Psoas muscle (tissue), 8 donors: ENCODE results near the gene LMAN1L. TPM values are rescaled to one million over a fixed set of nuclear protein-coding genes. Genes with fewer than 3 reads are reported as not detected.

Experiments used
- ATAC-seq, 4 donors: fragments of 200-7000 bp; cut with Tn5 transposase; one replicate each; pipeline ENCODE4 v1.9.1; 2020; ENCODE audit warnings: moderate library complexity in 3 of 4, mild to moderate bottlenecking in 2 of 4
- DNase-seq, 2 donors: peaks; one replicate each; pipeline ENCODE4 v3.0.0-alpha.2; 2020
- H3K27ac ChIP-seq: fragments of 200-600 bp; one replicate; pipeline ENCODE4 v1.8.0; 2022
- H3K27me3 ChIP-seq, 3 donors: fragments of 200-600 bp in 1 of 3; one replicate each; pipeline versions ENCODE4 v1.6.1 to v1.8.0; 2013 to 2022; ENCODE audit warnings: low read length in 2 of 3, mild to moderate bottlenecking in 2 of 3, moderate library complexity in 1 of 3; ENCODE audit not compliant: insufficient read depth in 3 of 3
- H3K36me3 ChIP-seq, 2 donors: fragments of 200-600 bp in 1 of 2; one replicate each; pipeline versions ENCODE4 v1.6.1 to v1.8.0; 2013 to 2022; ENCODE audit warnings: low read depth in 1 of 2, mild to moderate bottlenecking in 1 of 2, moderate library complexity in 1 of 2; ENCODE audit not compliant: insufficient read depth in 1 of 2
- H3K4me1 ChIP-seq: fragments of 200-600 bp; one replicate; pipeline ENCODE4 v1.8.0; 2022
- H3K4me3 ChIP-seq: fragments of 200-600 bp; one replicate; pipeline ENCODE4 v1.8.0; 2022; ENCODE audit warnings: mild to moderate bottlenecking
- H3K9me3 ChIP-seq: fragments of 200-600 bp; one replicate; pipeline ENCODE4 v1.8.0; 2022
- CTCF ChIP-seq: fragments of 200-600 bp; IDR thresholded peaks from one replicate; pipeline ENCODE4 v1.8.0; 2022; ENCODE audit warnings: antibody characterized with exemption
- WGBS, 3 donors: extraction: QIAGEN DNeasy Blood & Tissue Kit; methylation state at CpG; one replicate each; pipeline versions ENCODE4 v1.1.6 to v1.1.7; 2013; 5-methylcytosine and 5-hydroxymethylcytosine counted together
- intact Hi-C, 2 donors: fragments of 100-400 bp; cut with DNase I; formaldehyde crosslinking; loops; one replicate each; pipeline versions ENCODE4 v1.11.0 to v1.14.2; 2022
- polyA plus RNA-seq, 3 donors: library from polyadenylated mRNA; stranded (reverse); fragments of 200-250 nt; gene quantifications; one replicate each; pipeline ENCODE4 v1.2.3, GENCODE V29; 2013
- total RNA-seq, 4 donors: library from RNA; stranded (reverse); fragmentation: NEBNext Ultra II Directional in 2 of 4; extraction: Animal tissue kit (Norgen Biotek cat#: 25700) in 2 of 4; gene quantifications; one replicate each; pipeline versions ENCODE4 v1.2.1 to v1.2.4, GENCODE V29; 2021 to 2023
- donor health status: healthy with polysubstance abuse.
- donor health status: DM: no; HTN: no; CAD: no; lungs with moderate emphysema.
- donor health status: Bipolar disorder and iron deficiency.
- donor health status: healthy.
- donor health status: DM: yes; HTN: yes; CAD: no.
- donor health status: DM: no; HTN: no; CAD: no.
- donor health status: DM: no; HTN: no; CAD: no.
- donor health status: DM: yes; HTN: yes; CAD: no.

Gene LMAN1L
- total and polyA plus RNA-seq, 7 donors, result 0.36 to 0.66 TPM; not detected in 5

- DNase-seq (no peak), ATAC-seq (no peak)
- no peak for TF ChIP-seq CTCF
- intact Hi-C loops, result no loop called here
- H3K27me3 ChIP-seq, result peaks cover 0 to 10% (median 1%) of the 10 kb centered on the region in 3 donors
- WGBS, 3 donors, result 70 to 77% (median 73%) methylated on average over 6 of the region's 6 CpGs
- H3K27ac ChIP-seq, result no peak overlapping the region
- H3K9me3 ChIP-seq, result no peaks in the 10 kb centered on the region
- no peak overlapping the region for H3K4me3 ChIP-seq
- H3K4me1 ChIP-seq, result no peaks in the 10 kb centered on the region
- H3K36me3 ChIP-seq, result no peaks in the 10 kb centered on the region
These were observed 10.7 kb downstream of the LMAN1L start for GRCh38 chr15:74823324-74823723.

- intact Hi-C loops, result no loop called here
- WGBS, 3 donors, result 73 to 78% (median 77%) methylated on average over 7 of the region's 7 CpGs
- no peak for TF ChIP-seq CTCF
These were observed 12.3 kb downstream of the LMAN1L start for GRCh38 chr15:74824976-74825375.

GRCh38 chr15:74825866-74826265 lies 13.2 kb downstream of the LMAN1L start:
- ATAC-seq (no peak), DNase-seq (no peak)
- Histone ChIP-seq H3K27ac (no peak overlapping the region), H3K4me3 (no peak overlapping the region), H3K4me1 (peaks cover 4% of the 10 kb centered on the region), H3K36me3 (no peaks in the 10 kb centered on the region), H3K9me3 (no peaks in the 10 kb centered on the region), H3K27me3 (peaks cover 0 to 10% (median 1%) of the 10 kb centered on the region in 3 donors)
- intact Hi-C loops, result no loop called here
- no peak for TF ChIP-seq CTCF
- 37 to 48% (median 40%) methylated on average over 9 to 10 of the region's 10 CpGs for WGBS, 3 donors

More at GRCh38 chr15:74824976-74825375, 12.3 kb downstream of the LMAN1L start:
- Histone ChIP-seq H3K36me3 (no peaks in the 10 kb centered on the region), H3K27ac (no peak overlapping the region), H3K9me3 (no peaks in the 10 kb centered on the region), H3K4me3 (no peak overlapping the region), H3K27me3 (peaks cover 0 to 10% (median 1%) of the 10 kb centered on the region in 3 donors), H3K4me1 (no peaks in the 10 kb centered on the region)
- DNase-seq (no peak), ATAC-seq (no peak)

- Histone ChIP-seq H3K4me3 (no peak within 1 kb of the TSS), H3K27ac (no peak within 1 kb of the TSS), H3K36me3 (no peaks in the 10 kb centered on the region), H3K27me3 (peaks cover 0 to 10% (median 1%) of the 10 kb centered on the region in 3 donors), H3K4me1 (peaks cover 9% of the 10 kb centered on the region), H3K9me3 (no peaks in the 10 kb centered on the region)
- 2 to 8% (median 5%) methylated on average over 19 to 44 of the region's 44 CpGs for WGBS, 3 donors
- DNase-seq, result peak in 1 of 2 donors; percentile 34
- TF ChIP-seq CTCF, result no peak
- intact Hi-C loops, result no loop called here
- ATAC-seq, result peak; percentile 40 to 76 (median 60)
These were observed 13.8 kb downstream of the LMAN1L start, which contains the start of gene CPLX3 for GRCh38 chr15:74826364-74826819. Gene CPLX3 (plus strand): TSS chr15:74826627. CDS start chr15:74826704, 77 bp downstream.

- no peak overlapping the region for H3K27ac ChIP-seq
- ATAC-seq (no peak), DNase-seq (no peak)
- WGBS, 3 donors, result 9 to 15% (median 14%) methylated on average over 21 of the region's 21 CpGs
- H3K4me1 ChIP-seq, result peaks cover 13% of the 10 kb centered on the region
- intact Hi-C loops, result no loop called here
- no peak overlapping the region for H3K4me3 ChIP-seq
- H3K9me3 ChIP-seq, result no peaks in the 10 kb centered on the region
- H3K36me3 ChIP-seq, result no peaks in the 10 kb centered on the region
- no peak for TF ChIP-seq CTCF
- H3K27me3 ChIP-seq, result peaks cover 0 to 10% (median 1%) of the 10 kb centered on the region in 3 donors
These were observed 14.3 kb downstream of the LMAN1L start for GRCh38 chr15:74826921-74827320.
